Measurements from ENCODE around the gene GNAT1.

GNAT1 gene

GRCh38 chr3:50179710-50180109 is 11.7 kb upstream of the GNAT1 start:
- TF ChIP-seq ZFP3 (CRISPR knock-in tag; IDR thresholded peaks at IDR 0.05) (no peak), CREB5 (CRISPR knock-in tag; IDR thresholded peaks at IDR 0.05; ENCODE audit: low read depth) (no peak), RARB (CRISPR knock-in tag; IDR thresholded peaks at IDR 0.05) (no peak), ZNF8 (CRISPR knock-in tag; IDR thresholded peaks at IDR 0.05) (no peak), CSRNP3 (CRISPR knock-in tag; IDR thresholded peaks at IDR 0.05) (no peak), OSR1 (CRISPR knock-in tag; IDR thresholded peaks at IDR 0.05) (no peak), TOX (CRISPR knock-in tag; IDR thresholded peaks at IDR 0.05; ENCODE audit: borderline replicate concordance) (no peak), ZC3H10 (CRISPR knock-in tag; IDR thresholded peaks at IDR 0.05) (no peak), BACH2 (CRISPR knock-in tag; IDR thresholded peaks at IDR 0.05; ENCODE audit: borderline replicate concordance) (no peak), PATZ1 (CRISPR knock-in tag; IDR thresholded peaks at IDR 0.05; ENCODE audit: borderline replicate concordance) (no peak), ZNF70 (CRISPR knock-in tag; IDR thresholded peaks at IDR 0.05) (no peak), ZNF565 (CRISPR knock-in tag; conservative IDR thresholded peaks at IDR 0.05; ENCODE audit: low read depth) (no peak), GLIS3 (CRISPR knock-in tag; IDR thresholded peaks at IDR 0.05) (no peak), CSDC2 (CRISPR knock-in tag; IDR thresholded peaks at IDR 0.05) (no peak), ZFP30 (CRISPR knock-in tag; IDR thresholded peaks at IDR 0.05) (no peak), POU6F1 (CRISPR knock-in tag; IDR thresholded peaks at IDR 0.05; ENCODE audit: borderline replicate concordance, low read depth) (no peak), TSHZ2 (CRISPR knock-in tag; IDR thresholded peaks at IDR 0.05) (no peak), TCF4 (CRISPR knock-in tag; IDR thresholded peaks at IDR 0.05; ENCODE audit: borderline replicate concordance) (no peak), SNAI2 (CRISPR knock-in tag; IDR thresholded peaks at IDR 0.05) (no peak)
- no peak for ATAC-seq

- ATAC-seq: no peak
Observed at GRCh38 chr3:50181985-50182384, 9.4 kb upstream of the GNAT1 start.

More at GRCh38 chr3:50181985-50182384, 9.4 kb upstream of the GNAT1 start:
- TF ChIP-seq ESRRG (CRISPR knock-in tag; IDR thresholded peaks at IDR 0.05): no peak
- no peak for TF ChIP-seq TOX (CRISPR knock-in tag; IDR thresholded peaks at IDR 0.05; ENCODE audit: borderline replicate concordance)
- TF ChIP-seq RARB (CRISPR knock-in tag; IDR thresholded peaks at IDR 0.05): no peak
- no peak for TF ChIP-seq PATZ1 (CRISPR knock-in tag; IDR thresholded peaks at IDR 0.05; ENCODE audit: borderline replicate concordance)
- TF ChIP-seq ARNTL (CRISPR knock-in tag; IDR thresholded peaks at IDR 0.05; ENCODE audit: borderline replicate concordance, low read depth): no peak
- TF ChIP-seq ZNF565 (CRISPR knock-in tag; conservative IDR thresholded peaks at IDR 0.05; ENCODE audit: low read depth): no peak

All from SK-N-SH treated with all-trans-retinoic acid at 6 μM for 48 hours (cell line).